K562 (cell line): ENCODE measurements around the gene ST3GAL3. TPM values are rescaled to one million over a fixed set of nuclear protein-coding genes. Genes with fewer than 3 reads are reported as not detected.

Source experiments
- CEBPG ChIP-seq, 3 experiments: fragments of 200-800 bp in 1 of 3; sonication (Bioruptor generic) in 1 of 3; sonication (generic) in 1 of 3; formaldehyde crosslinking in 1 of 3; IDR thresholded peaks in 2 of 3; conservative IDR thresholded peaks in 1 of 3; 2 replicates each; pipeline versions ENCODE4 v1.6.1 to v1.8.0; 2016 to 2022; ENCODE audit warnings: missing compliant biosample characterization in 2 of 3, missing genetic modification characterization in 2 of 3, mild to moderate bottlenecking in 1 of 3, missing genetic modification reagents in 1 of 3
- JUN ChIP-seq, 2 experiments: sonication (generic) in 1 of 2; formaldehyde crosslinking in 1 of 2; IDR thresholded peaks; 2 replicates each; pipeline versions ENCODE4 v1.6.1 to v1.8.0; 2012 to 2022; ENCODE audit warnings: borderline replicate concordance in 2 of 2, mild to moderate bottlenecking in 2 of 2, improper control_type of control experiment in 1 of 2, low read depth in 1 of 2, low read length in 1 of 2, missing genetic modification reagents in 1 of 2
- KAT2B ChIP-seq: IDR thresholded peaks from one replicate; pipeline ENCODE4 v1.6.1; 2012; ENCODE audit warnings: low read depth, mild to moderate bottlenecking, control low read depth, inconsistent platforms, low read length, moderate library complexity
- SNRNP70 ChIP-seq: fragments of 200-400 bp; formaldehyde crosslinking; optimal IDR thresholded peaks from 2 replicates; pipeline ENCODE3; 2017; ENCODE audit warnings: low read depth, low read length
- TFAP4 ChIP-seq: sonication (generic); formaldehyde crosslinking; IDR thresholded peaks from 2 replicates; pipeline ENCODE4 v1.8.0; 2022; ENCODE audit warnings: missing genetic modification reagents, mild to moderate bottlenecking, moderate library complexity, borderline replicate concordance
- ZNF589 ChIP-seq: fragments of 200-800 bp; sonication (Bioruptor generic); IDR thresholded peaks from 2 replicates; pipeline ENCODE4 v1.6.1; 2016; ENCODE audit warnings: low read depth, missing genetic modification characterization, missing compliant biosample characterization
- polyA plus RNA-seq, 8 experiments: library from polyadenylated mRNA; depleted of rRNA in 4 of 8; stranded (reverse) in 5 of 8; unstranded in 3 of 8; fragments of >200 nt; fragmentation: Nextera tagmentation in 2 of 8; fragmentation: Illumina TruSeq in 1 of 8; extraction: Ambion mirVana in 2 of 8; extraction: Trizol in 1 of 8; gene quantifications; 2 replicates each; pipeline versions ENCODE4 v1.2.1 to v1.2.3, GENCODE V29; 2011 to 2014; ENCODE audit warnings: inconsistent platforms in 1 of 8, missing spikeins in 1 of 8
- total RNA-seq, 7 experiments: library from RNA; depleted of rRNA in 6 of 7; stranded (reverse); fragments of >200 nt in 6 of 7; fragmentation: Illumina TruSeq in 2 of 7; extraction: Trizol in 2 of 7; gene quantifications; 2 replicates each; pipeline versions ENCODE4 v1.2.1 to v1.2.3, GENCODE V29; 2011 to 2021; ENCODE audit warnings: low replicate concordance in 1 of 7
- TF ChIP-seq, protein P1 (sequence below): fragments of 450-650 bp; IDR thresholded peaks from 2 replicates; pipeline ENCODE4 v1.6.1; 2016; ENCODE audit warnings: low read depth
- TF ChIP-seq, protein P2 (sequence below): fragments of 250-450 bp; sonication (Bioruptor Pico); IDR thresholded peaks from 2 replicates; pipeline ENCODE4 v1.5.0; 2021; ENCODE audit warnings: mild to moderate bottlenecking, borderline replicate concordance
- TF ChIP-seq, protein P3 (sequence below): fragments of 250-450 bp; sonication (Bioruptor Pico); IDR thresholded peaks from 2 replicates; pipeline ENCODE4 v1.5.0; 2021
- TF ChIP-seq, protein P4 (sequence below): fragments of 450-650 bp; IDR thresholded peaks from 2 replicates; pipeline ENCODE4 v1.6.1; 2016; ENCODE audit warnings: antibody characterized with exemption

The ST3GAL3 gene
- total and polyA plus RNA-seq, 9 of the 15 experiments (the other 6 are each of a cell fraction or from before 2014, with no cell fraction given), result 1.2 to 18.9 (median 11.0) TPM

DNA sequence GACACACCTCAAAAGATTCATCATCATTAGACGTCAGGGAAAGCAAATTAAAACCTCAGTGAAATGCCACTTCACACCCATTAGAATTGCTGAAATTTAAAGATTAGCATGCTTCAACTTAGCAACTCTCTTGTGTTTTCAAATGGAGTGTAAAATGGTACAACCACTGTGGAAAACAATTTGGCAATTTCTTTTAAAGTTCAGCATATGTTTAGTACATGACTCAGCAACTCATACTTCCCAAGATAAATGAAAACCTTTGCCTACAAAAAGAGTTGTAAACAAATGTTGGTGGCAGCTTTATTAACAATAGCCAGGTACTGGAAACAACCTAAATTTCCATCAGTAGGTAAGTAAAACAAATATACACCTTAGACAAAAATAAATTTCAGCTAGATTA, 42.7 kb downstream of the ST3GAL3 start (continued):
- TF ChIP-seq, protein P1, sequence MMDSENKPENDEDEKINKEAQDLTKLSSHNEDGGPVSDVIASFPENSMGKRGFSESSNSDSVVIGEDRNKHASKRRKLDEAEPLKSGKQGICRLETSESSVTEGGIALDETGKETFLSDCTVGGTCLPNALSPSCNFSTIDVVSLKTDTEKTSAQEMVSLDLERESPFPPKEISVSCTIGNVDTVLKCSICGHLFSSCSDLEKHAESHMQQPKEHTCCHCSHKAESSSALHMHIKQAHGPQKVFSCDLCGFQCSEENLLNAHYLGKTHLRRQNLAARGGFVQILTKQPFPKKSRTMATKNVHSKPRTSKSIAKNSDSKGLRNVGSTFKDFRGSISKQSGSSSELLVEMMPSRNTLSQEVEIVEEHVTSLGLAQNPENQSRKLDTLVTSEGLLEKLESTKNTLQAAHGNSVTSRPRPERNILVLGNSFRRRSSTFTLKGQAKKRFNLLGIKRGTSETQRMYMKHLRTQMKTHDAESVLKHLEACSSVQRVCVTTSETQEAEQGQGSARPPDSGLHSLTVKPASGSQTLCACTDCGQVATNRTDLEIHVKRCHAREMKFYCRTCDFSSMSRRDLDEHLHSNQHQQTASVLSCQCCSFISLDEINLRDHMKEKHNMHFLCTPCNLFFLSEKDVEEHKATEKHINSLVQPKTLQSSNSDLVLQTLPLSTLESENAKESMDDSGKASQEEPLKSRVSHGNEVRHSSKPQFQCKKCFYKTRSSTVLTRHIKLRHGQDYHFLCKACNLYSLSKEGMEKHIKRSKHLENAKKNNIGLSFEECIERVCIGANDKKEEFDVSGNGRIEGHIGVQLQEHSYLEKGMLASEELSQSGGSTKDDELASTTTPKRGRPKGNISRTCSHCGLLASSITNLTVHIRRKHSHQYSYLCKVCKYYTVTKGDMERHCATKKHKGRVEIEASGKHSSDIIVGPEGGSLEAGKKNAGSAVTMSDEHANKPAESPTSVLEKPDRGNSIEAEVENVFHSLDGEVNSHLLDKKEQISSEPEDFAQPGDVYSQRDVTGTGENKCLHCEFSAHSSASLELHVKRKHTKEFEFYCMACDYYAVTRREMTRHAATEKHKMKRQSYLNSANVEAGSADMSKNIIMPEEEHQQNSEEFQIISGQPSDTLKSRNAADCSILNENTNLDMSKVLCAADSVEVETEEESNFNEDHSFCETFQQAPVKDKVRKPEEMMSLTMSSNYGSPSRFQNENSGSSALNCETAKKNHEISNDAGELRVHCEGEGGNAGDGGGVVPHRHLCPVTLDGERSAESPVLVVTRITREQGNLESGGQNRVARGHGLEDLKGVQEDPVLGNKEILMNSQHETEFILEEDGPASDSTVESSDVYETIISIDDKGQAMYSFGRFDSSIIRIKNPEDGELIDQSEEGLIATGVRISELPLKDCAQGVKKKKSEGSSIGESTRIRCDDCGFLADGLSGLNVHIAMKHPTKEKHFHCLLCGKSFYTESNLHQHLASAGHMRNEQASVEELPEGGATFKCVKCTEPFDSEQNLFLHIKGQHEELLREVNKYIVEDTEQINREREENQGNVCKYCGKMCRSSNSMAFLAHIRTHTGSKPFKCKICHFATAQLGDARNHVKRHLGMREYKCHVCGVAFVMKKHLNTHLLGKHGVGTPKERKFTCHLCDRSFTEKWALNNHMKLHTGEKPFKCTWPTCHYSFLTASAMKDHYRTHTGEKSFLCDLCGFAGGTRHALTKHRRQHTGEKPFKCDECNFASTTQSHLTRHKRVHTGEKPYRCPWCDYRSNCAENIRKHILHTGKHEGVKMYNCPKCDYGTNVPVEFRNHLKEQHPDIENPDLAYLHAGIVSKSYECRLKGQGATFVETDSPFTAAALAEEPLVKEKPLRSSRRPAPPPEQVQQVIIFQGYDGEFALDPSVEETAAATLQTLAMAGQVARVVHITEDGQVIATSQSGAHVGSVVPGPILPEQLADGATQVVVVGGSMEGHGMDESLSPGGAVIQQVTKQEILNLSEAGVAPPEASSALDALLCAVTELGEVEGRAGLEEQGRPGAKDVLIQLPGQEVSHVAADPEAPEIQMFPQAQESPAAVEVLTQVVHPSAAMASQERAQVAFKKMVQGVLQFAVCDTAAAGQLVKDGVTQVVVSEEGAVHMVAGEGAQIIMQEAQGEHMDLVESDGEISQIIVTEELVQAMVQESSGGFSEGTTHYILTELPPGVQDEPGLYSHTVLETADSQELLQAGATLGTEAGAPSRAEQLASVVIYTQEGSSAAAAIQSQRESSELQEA, result no peak
- TF ChIP-seq SNRNP70 (no peak), CEBPG (CRISPR knock-in tag; IDR thresholded peaks at IDR 0.05) (no peak), CEBPG (tag; conservative IDR thresholded peaks at IDR 0.05 in 1 of 2, IDR thresholded peaks at IDR 0.05 in 1 of 2) (no peak), KAT2B (no peak), TFAP4 (CRISPR knock-in tag) (no peak), JUN (IDR thresholded peaks at IDR 0.05; ENCODE audit: borderline replicate concordance, low read depth, low read length) (no peak), JUN (CRISPR knock-in tag; IDR thresholded peaks at IDR 0.05; ENCODE audit: borderline replicate concordance) (no peak), ZNF589 (CRISPR knock-in tag) (no peak)
- TF ChIP-seq, protein P2, sequence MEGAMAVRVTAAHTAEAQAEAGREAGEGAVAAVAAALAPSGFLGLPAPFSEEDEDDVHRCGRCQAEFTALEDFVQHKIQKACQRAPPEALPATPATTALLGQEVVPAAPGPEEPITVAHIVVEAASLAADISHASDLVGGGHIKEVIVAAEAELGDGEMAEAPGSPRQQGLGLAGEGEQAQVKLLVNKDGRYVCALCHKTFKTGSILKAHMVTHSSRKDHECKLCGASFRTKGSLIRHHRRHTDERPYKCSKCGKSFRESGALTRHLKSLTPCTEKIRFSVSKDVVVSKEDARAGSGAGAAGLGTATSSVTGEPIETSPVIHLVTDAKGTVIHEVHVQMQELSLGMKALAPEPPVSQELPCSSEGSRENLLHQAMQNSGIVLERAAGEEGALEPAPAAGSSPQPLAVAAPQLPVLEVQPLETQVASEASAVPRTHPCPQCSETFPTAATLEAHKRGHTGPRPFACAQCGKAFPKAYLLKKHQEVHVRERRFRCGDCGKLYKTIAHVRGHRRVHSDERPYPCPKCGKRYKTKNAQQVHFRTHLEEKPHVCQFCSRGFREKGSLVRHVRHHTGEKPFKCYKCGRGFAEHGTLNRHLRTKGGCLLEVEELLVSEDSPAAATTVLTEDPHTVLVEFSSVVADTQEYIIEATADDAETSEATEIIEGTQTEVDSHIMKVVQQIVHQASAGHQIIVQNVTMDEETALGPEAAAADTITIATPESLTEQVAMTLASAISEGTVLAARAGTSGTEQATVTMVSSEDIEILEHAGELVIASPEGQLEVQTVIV (CRISPR knock-in tag), result no peak
- TF ChIP-seq, protein P3, sequence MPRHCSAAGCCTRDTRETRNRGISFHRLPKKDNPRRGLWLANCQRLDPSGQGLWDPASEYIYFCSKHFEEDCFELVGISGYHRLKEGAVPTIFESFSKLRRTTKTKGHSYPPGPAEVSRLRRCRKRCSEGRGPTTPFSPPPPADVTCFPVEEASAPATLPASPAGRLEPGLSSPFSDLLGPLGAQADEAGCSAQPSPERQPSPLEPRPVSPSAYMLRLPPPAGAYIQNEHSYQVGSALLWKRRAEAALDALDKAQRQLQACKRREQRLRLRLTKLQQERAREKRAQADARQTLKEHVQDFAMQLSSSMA (CRISPR knock-in tag), result no peak
- TF ChIP-seq, protein P4, sequence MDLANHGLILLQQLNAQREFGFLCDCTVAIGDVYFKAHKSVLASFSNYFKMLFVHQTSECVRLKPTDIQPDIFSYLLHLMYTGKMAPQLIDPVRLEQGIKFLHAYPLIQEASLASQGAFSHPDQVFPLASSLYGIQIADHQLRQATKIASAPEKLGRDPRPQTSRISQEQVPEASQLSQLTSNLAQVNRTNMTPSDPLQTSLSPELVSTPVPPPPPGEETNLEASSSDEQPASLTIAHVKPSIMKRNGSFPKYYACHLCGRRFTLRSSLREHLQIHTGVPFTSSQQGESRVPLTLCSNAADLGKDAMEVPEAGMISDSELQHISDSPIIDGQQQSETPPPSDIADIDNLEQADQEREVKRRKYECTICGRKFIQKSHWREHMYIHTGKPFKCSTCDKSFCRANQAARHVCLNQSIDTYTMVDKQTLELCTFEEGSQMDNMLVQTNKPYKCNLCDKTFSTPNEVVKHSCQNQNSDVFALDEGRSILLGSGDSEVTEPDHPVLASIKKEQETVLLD, result no peak
